IMR-90 (cell line): ENCODE measurements around the gene MGST1. TPM values are rescaled to one million over a fixed set of nuclear protein-coding genes. Genes with fewer than 3 reads are reported as not detected.

Source experiments
- ATAC-seq: fragments of 200-7000 bp; cut with Tn5 transposase; 2 replicates; pipeline ENCODE4 v1.9.1; 2020; ENCODE audit warnings: low read depth, mild to moderate bottlenecking, moderate library complexity
- BruUV-seq: library from RNA; stranded (reverse); fragments of 400-500 nt; replicated peaks from 2 replicates; lab custom pipeline; 2021; lab: Mats Ljungman, UMichigan
- CTCF ChIA-PET: fragments of 300-600 bp; formaldehyde crosslinking; extraction: SDS; loops from one replicate; lab custom pipeline; 2021; ENCODE audit warnings: antibody characterized with exemption; lab: Yijun Ruan, JAX
- POLR2A ChIA-PET: fragments of 300-600 bp; sonication (Branson Sonifier 250); formaldehyde crosslinking; loops from one replicate; lab custom pipeline; 2022; ENCODE audit warnings: antibody characterized with exemption; ENCODE audit not compliant: unreplicated experiment; lab: Charles Lee
- DNase-seq: peaks from one replicate; pipeline ENCODE4 v3.0.0; 2013
- H2AFZ ChIP-seq: replicated peaks from 2 replicates; pipeline ENCODE3; 2013; ENCODE audit warnings: low read length, mild to moderate bottlenecking; ENCODE audit not compliant: poor library complexity
- H2AK5ac ChIP-seq: 2 replicates; pipeline ENCODE4 v1.6.1; 2013; ENCODE audit warnings: low read depth, low read length, inconsistent platforms
- H2AK9ac ChIP-seq: replicated peaks from 2 replicates; pipeline ENCODE3; 2013; ENCODE audit warnings: mild to moderate bottlenecking, low read depth, low read length, moderate library complexity; ENCODE audit not compliant: poor library complexity
- H2BK120ac ChIP-seq: 2 replicates; pipeline ENCODE4 v1.6.1; 2013; ENCODE audit warnings: low read depth, low read length, inconsistent platforms
- H2BK15ac ChIP-seq: 3 replicates; pipeline ENCODE4 v1.6.1; 2013; ENCODE audit warnings: low read depth, low read length, inconsistent platforms
- H2BK20ac ChIP-seq: 2 replicates; pipeline ENCODE4 v1.6.1; 2013; ENCODE audit warnings: low read depth, mild to moderate bottlenecking, inconsistent platforms, low read length, moderate library complexity
- H2BK5ac ChIP-seq: 2 replicates; pipeline ENCODE4 v1.6.1; 2013; ENCODE audit warnings: mild to moderate bottlenecking, low read depth, low read length, inconsistent platforms; ENCODE audit not compliant: poor library complexity, severe bottlenecking
- H3K14ac ChIP-seq: replicated peaks from 2 replicates; pipeline ENCODE4 v1.6.1; 2013; ENCODE audit warnings: low read depth, low read length, inconsistent platforms
- H3K18ac ChIP-seq: 2 replicates; pipeline ENCODE4 v1.6.1; 2013; ENCODE audit warnings: low read depth, low read length, control low read depth
- H3K23ac ChIP-seq: 2 replicates; pipeline ENCODE4 v1.6.1; 2013; ENCODE audit warnings: low read depth, low read length, inconsistent platforms
- H3K27ac ChIP-seq: 2 replicates; pipeline ENCODE4 v1.5.1; 2013; ENCODE audit warnings: mild to moderate bottlenecking, control low read depth, low read length; ENCODE audit not compliant: insufficient read depth
- H3K27me3 ChIP-seq: 2 replicates; pipeline ENCODE4 v1.6.1; 2013; ENCODE audit warnings: low read length; ENCODE audit not compliant: control insufficient read depth, insufficient read depth
- H3K36me3 ChIP-seq: 2 replicates; pipeline ENCODE4 v1.6.1; 2013; ENCODE audit warnings: low read length, mixed read lengths; ENCODE audit not compliant: control insufficient read depth, insufficient read depth
- H3K4ac ChIP-seq: 2 replicates; pipeline ENCODE4 v1.6.1; 2013; ENCODE audit warnings: low read depth, low read length, inconsistent platforms
- H3K4me1 ChIP-seq: 2 replicates; pipeline ENCODE4 v1.6.1; 2013; ENCODE audit warnings: low read length, mixed read lengths; ENCODE audit not compliant: control insufficient read depth, insufficient read depth
- H3K4me2 ChIP-seq: 2 replicates; pipeline ENCODE4 v1.6.1; 2013; ENCODE audit warnings: low read depth, mild to moderate bottlenecking, control low read depth, low read length, moderate library complexity
- H3K4me3 ChIP-seq: 2 replicates; pipeline ENCODE4 v1.5.1; 2013; ENCODE audit warnings: low read depth, mild to moderate bottlenecking, control low read depth, low read length, moderate library complexity; ENCODE audit not compliant: insufficient read depth
- H3K56ac ChIP-seq: 2 replicates; pipeline ENCODE4 v1.6.1; 2013; ENCODE audit warnings: low read length, inconsistent platforms; ENCODE audit not compliant: insufficient read depth; ENCODE audit errors: extremely low read depth
- H3K79me1 ChIP-seq, 2 experiments: 2 replicates each; pipeline ENCODE4 v1.6.1; 2013; ENCODE audit warnings: low read length in 2 of 2, inconsistent platforms in 1 of 2, low read depth in 1 of 2
- H3K9ac ChIP-seq: 2 replicates; pipeline ENCODE4 v1.6.1; 2013; ENCODE audit warnings: low read depth, low read length, control low read depth
- H3K9me1 ChIP-seq: 2 replicates; pipeline ENCODE4 v1.6.1; 2013; ENCODE audit warnings: low read length, inconsistent platforms; ENCODE audit not compliant: insufficient read depth
- H3K9me3 ChIP-seq: 2 replicates; pipeline ENCODE4 v1.6.1; 2013; ENCODE audit warnings: low read length; ENCODE audit not compliant: control insufficient read depth, insufficient read depth
- H4K20me1 ChIP-seq: 2 replicates; pipeline ENCODE4 v1.6.1; 2013; ENCODE audit warnings: low read length, inconsistent platforms; ENCODE audit not compliant: insufficient read depth
- H4K5ac ChIP-seq: 2 replicates; pipeline ENCODE4 v1.6.1; 2013; ENCODE audit warnings: mild to moderate bottlenecking, low read depth, low read length, control low read depth
- H4K8ac ChIP-seq, 2 experiments: 2 replicates each; pipeline ENCODE4 v1.6.1; 2013; ENCODE audit warnings: low read depth in 2 of 2, low read length in 2 of 2, control low read depth in 1 of 2, inconsistent platforms in 1 of 2
- H4K91ac ChIP-seq: 2 replicates; pipeline ENCODE4 v1.6.1; 2013; ENCODE audit warnings: low read depth, low read length, inconsistent platforms; ENCODE audit not compliant: insufficient read depth
- ELK1 ChIP-seq: fragments of 150-350 bp; IDR thresholded peaks from 2 replicates; pipeline ENCODE4 v1.6.1; 2016; ENCODE audit warnings: low read depth, mild to moderate bottlenecking, low read length, moderate library complexity, borderline replicate concordance
- WGBS, 2 experiments: methylation state at CpG; one replicate each; pipeline versions ENCODE4 v1.1.5 to v1.1.7; 2013; ENCODE audit warnings: missing lambda C conversion rate in 2 of 2; ENCODE audit not compliant: insufficient read length in 1 of 2; ENCODE audit errors: extremely low coverage in 2 of 2; 5-methylcytosine and 5-hydroxymethylcytosine counted together
- dilution Hi-C: fragments of 300-500 bp; cut with HindIII; formaldehyde crosslinking; loops from one replicate; pipeline ENCODE4 v1.14.3; 2018; ENCODE audit warnings: low sequenced_read_pairs; ENCODE audit not compliant: unreplicated experiment
- in situ Hi-C: fragments of 300-500 bp; cut with MboI; formaldehyde crosslinking; loops from 3 replicates; pipeline ENCODE4 v1.14.3; 2019; ENCODE audit warnings: low sequenced_read_pairs, inconsistent platforms, mixed read lengths
- intact Hi-C: fragments of 100-400 bp; cut with micrococcal nuclease; formaldehyde crosslinking; loops from 2 replicates; pipeline ENCODE4 v1.10.0; 2022
- polyA plus RNA-seq, 3 experiments: library from polyadenylated mRNA; depleted of rRNA; stranded (reverse); fragments of >200 nt; gene quantifications; 2 replicates each; pipeline ENCODE4 v1.2.3, GENCODE V29; 2012; ENCODE audit warnings: low replicate concordance in 1 of 3
- total RNA-seq: library from RNA; depleted of rRNA; stranded (reverse); fragments of >200 nt; gene quantifications from 2 replicates; pipeline ENCODE4 v1.2.3, GENCODE V29; 2012

Gene MGST1
- total and polyA plus RNA-seq, 2 of the 4 experiments (the other 2 are of a cell fraction) = 105 to 280 TPM

GRCh38 chr12:16330560-16330959, 16.9 kb upstream of the MGST1 start:
- no peak for ATAC-seq

More at GRCh38 chr12:16330560-16330959, 16.9 kb upstream of the MGST1 start:
- no peak overlapping the region for H3K18ac ChIP-seq
- no peak overlapping the region for H3K27ac ChIP-seq
- intact Hi-C loops (no loop called here), in situ Hi-C loops (no loop called here), dilution Hi-C loops (no loop called here)
- CTCF ChIA-PET = no interaction called here
- H3K9ac ChIP-seq = no peak overlapping the region
- no peaks in the 10 kb centered on the region for H3K9me1 ChIP-seq
- no peaks in the 10 kb centered on the region for H3K36me3 ChIP-seq
- H2AK9ac ChIP-seq = no peak overlapping the region
- no peak overlapping the region for H4K8ac ChIP-seq
- H3K4me1 ChIP-seq = no peaks in the 10 kb centered on the region
- H3K9me3 ChIP-seq = peaks cover 3% of the 10 kb centered on the region; the same call in 1 of the 2 replicates
- no peak for TF ChIP-seq ELK1
- H4K5ac ChIP-seq = no peak overlapping the region
- no CpG with 5 or more reads among the region's 4 CpGs for WGBS, 2 experiments
- no peak overlapping the region for H2AK5ac ChIP-seq
- H3K4me3 ChIP-seq = no peak overlapping the region
- no peak overlapping the region for H2BK5ac ChIP-seq
- no peaks in the 10 kb centered on the region for H4K20me1 ChIP-seq
- POLR2A ChIA-PET = no interaction called here
- no peak overlapping the region for H3K4me2 ChIP-seq
- no peak overlapping the region for H2BK120ac ChIP-seq
- H3K27me3 ChIP-seq = no peaks in the 10 kb centered on the region
- no peak overlapping the region for H3K56ac ChIP-seq
- H2BK20ac ChIP-seq = no peak overlapping the region
- H2AFZ ChIP-seq = no peak overlapping the region
- H3K4ac ChIP-seq = no peak overlapping the region
- BruUV-seq = no TSS peak
- DNase-seq = no peak
- H3K14ac ChIP-seq = no peak overlapping the region
- H3K79me1 ChIP-seq = no peaks in the 10 kb centered on the region
- no peak overlapping the region for H3K23ac ChIP-seq
- no peak overlapping the region for H2BK15ac ChIP-seq
- no peak overlapping the region for H4K91ac ChIP-seq
